OCI-LY7 (cell line): ENCODE data around the gene LRP10. TPM values are rescaled to one million over a fixed set of nuclear protein-coding genes. Genes with fewer than 3 reads are reported as not detected.

ENCODE experiments used
- BruUV-seq: library from RNA; stranded (reverse); fragments of 400-500 nt; replicated peaks from 2 replicates; lab custom pipeline; 2021; lab: Mats Ljungman, UMichigan
- CTCF ChIA-PET: fragments of 300-600 bp; sonication (Branson Sonifier 250); formaldehyde crosslinking; loops from one replicate; lab custom pipeline; 2022; ENCODE audit warnings: antibody characterized with exemption; ENCODE audit not compliant: unreplicated experiment; lab: Charles Lee
- POLR2A ChIA-PET: fragments of 300-600 bp; sonication (Branson Sonifier 250); formaldehyde crosslinking; loops from one replicate; lab custom pipeline; 2022; ENCODE audit warnings: antibody characterized with exemption; lab: Charles Lee
- DNase-seq: peaks from one replicate; pipeline ENCODE4 v3.0.0-alpha.2; 2015; ENCODE audit warnings: low spot score
- H2AFZ ChIP-seq: fragments of 200-600 bp; sonication (generic), shearing (Covaris generic); 2 replicates; pipeline ENCODE4 v1.6.1; 2014; ENCODE audit warnings: mild to moderate bottlenecking, antibody characterized with exemption, low read length, moderate library complexity
- H3K27ac ChIP-seq: fragments of 200-600 bp; sonication (generic); 2 replicates; pipeline ENCODE4 v1.5.1; 2014; ENCODE audit warnings: mixed run types, low read depth, mild to moderate bottlenecking, moderate library complexity, low read length, inconsistent platforms; ENCODE audit not compliant: poor library complexity, severe bottlenecking
- H3K36me3 ChIP-seq: fragments of 200-600 bp; sonication (generic); 2 replicates; pipeline ENCODE4 v1.6.1; 2014; ENCODE audit warnings: mild to moderate bottlenecking, antibody characterized with exemption, low read length, moderate library complexity, mixed read lengths; ENCODE audit not compliant: insufficient read depth
- H3K4me1 ChIP-seq: fragments of 200-600 bp; sonication (generic); 2 replicates; pipeline ENCODE4 v1.5.1; 2014; ENCODE audit warnings: mild to moderate bottlenecking, low read length; ENCODE audit not compliant: insufficient read depth, poor library complexity, severe bottlenecking
- H3K4me2 ChIP-seq: fragments of 200-600 bp; sonication (generic); 2 replicates; pipeline ENCODE4 v1.6.1; 2014; ENCODE audit warnings: mild to moderate bottlenecking, low read length
- H3K4me3 ChIP-seq: fragments of 200-600 bp; sonication (generic); 2 replicates; pipeline ENCODE4 v1.5.1; 2014; ENCODE audit warnings: mild to moderate bottlenecking, low read depth, low read length; ENCODE audit not compliant: poor library complexity, severe bottlenecking
- H3K79me2 ChIP-seq: fragments of 200-600 bp; sonication (generic); 2 replicates; pipeline ENCODE4 v1.6.1; 2016; ENCODE audit warnings: low read depth, mild to moderate bottlenecking, low read length, moderate library complexity, mixed read lengths; ENCODE audit not compliant: insufficient read depth
- H3K9me2 ChIP-seq: fragments of 200-600 bp; sonication (generic); 2 replicates; pipeline ENCODE4 v1.6.1; 2016; ENCODE audit warnings: mild to moderate bottlenecking, low read length, mixed read lengths; ENCODE audit not compliant: insufficient read depth
- H3K9me3 ChIP-seq: fragments of 200-600 bp; sonication (generic); 2 replicates; pipeline ENCODE4 v1.6.1; 2014; ENCODE audit warnings: mild to moderate bottlenecking, mixed run types, low read length, mixed read lengths
- H4K20me1 ChIP-seq: fragments of 200-600 bp; sonication (generic); 2 replicates; pipeline ENCODE4 v1.6.1; 2014; ENCODE audit warnings: mild to moderate bottlenecking, antibody characterized with exemption, low read length, moderate library complexity, mixed read lengths; ENCODE audit not compliant: insufficient read depth
- EZH2phosphoT487 ChIP-seq: fragments of 200-600 bp; sonication (generic); IDR thresholded peaks from 2 replicates; pipeline ENCODE4 v1.6.1; 2018; ENCODE audit warnings: low read depth, borderline replicate concordance, mild to moderate bottlenecking, mixed run types, antibody characterized with exemption, low read length, moderate library complexity, mixed read lengths
- intact Hi-C: fragments of 100-400 bp; cut with micrococcal nuclease; formaldehyde crosslinking; loops from one replicate; pipeline ENCODE4 v1.10.0; 2022; ENCODE audit not compliant: unreplicated experiment
- total RNA-seq, 2 experiments: library from RNA; depleted of rRNA in 1 of 2; stranded (reverse); fragments of >200 nt in 1 of 2; shearing (Covaris generic) in 1 of 2; gene quantifications; 2 replicates each; pipeline ENCODE4 v1.2.3, GENCODE V29; 2014 to 2022
- TF ChIP-seq, protein P1 (sequence below): fragments of 200-600 bp; sonication (generic); conservative IDR thresholded peaks from 2 replicates; pipeline ENCODE4 v1.5.1; 2014; ENCODE audit warnings: mild to moderate bottlenecking, antibody characterized with exemption, low read length, moderate library complexity, mixed read lengths

The LRP10 gene
- total RNA-seq, 2 experiments from 2014 or later, result 25.5 to 55.1 TPM

DNA sequence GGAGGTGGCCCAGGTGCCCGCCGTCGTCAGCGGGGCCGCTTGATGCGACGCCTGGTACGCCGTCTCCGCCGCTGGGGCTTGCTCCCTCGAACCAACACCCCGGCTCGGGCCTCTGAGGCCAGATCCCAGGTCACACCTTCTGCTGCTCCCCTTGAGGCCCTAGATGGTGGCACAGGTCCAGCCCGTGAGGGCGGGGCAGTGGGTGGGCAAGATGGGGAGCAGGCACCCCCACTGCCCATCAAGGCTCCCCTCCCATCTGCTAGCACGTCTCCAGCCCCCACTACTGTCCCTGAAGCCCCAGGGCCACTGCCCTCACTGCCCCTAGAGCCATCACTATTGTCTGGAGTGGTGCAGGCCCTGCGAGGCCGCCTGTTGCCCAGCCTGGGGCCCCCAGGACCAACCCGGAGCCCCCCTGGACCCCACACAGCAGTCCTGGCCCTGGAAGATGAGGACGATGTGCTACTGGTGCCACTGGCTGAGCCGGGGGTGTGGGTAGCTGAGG lies 5.5 kb downstream of the LRP10 start:
- Histone ChIP-seq H3K4me1 (peaks cover 22% of the 10 kb centered on the region), H3K9me3 (no peaks in the 10 kb centered on the region), H3K4me2 (no peak overlapping the region), H3K27ac (no peak overlapping the region), H3K9me2 (no peaks in the 10 kb centered on the region), H2AFZ (no peak overlapping the region), H3K79me2 (peaks cover 19% of the 10 kb centered on the region), H4K20me1 (no peaks in the 10 kb centered on the region), H3K4me3 (no peak overlapping the region), H3K36me3 (peaks cover 69% of the 10 kb centered on the region)
- ChIA-PET CTCF (no interaction called here), POLR2A (no interaction called here)
- intact Hi-C loops, result no loop called here
- TF ChIP-seq, protein P1, sequence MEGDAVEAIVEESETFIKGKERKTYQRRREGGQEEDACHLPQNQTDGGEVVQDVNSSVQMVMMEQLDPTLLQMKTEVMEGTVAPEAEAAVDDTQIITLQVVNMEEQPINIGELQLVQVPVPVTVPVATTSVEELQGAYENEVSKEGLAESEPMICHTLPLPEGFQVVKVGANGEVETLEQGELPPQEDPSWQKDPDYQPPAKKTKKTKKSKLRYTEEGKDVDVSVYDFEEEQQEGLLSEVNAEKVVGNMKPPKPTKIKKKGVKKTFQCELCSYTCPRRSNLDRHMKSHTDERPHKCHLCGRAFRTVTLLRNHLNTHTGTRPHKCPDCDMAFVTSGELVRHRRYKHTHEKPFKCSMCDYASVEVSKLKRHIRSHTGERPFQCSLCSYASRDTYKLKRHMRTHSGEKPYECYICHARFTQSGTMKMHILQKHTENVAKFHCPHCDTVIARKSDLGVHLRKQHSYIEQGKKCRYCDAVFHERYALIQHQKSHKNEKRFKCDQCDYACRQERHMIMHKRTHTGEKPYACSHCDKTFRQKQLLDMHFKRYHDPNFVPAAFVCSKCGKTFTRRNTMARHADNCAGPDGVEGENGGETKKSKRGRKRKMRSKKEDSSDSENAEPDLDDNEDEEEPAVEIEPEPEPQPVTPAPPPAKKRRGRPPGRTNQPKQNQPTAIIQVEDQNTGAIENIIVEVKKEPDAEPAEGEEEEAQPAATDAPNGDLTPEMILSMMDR, result no peak
- TF ChIP-seq EZH2phosphoT487, result no peak
- no peak for DNase-seq
- no TSS peak for BruUV-seq

DNA sequence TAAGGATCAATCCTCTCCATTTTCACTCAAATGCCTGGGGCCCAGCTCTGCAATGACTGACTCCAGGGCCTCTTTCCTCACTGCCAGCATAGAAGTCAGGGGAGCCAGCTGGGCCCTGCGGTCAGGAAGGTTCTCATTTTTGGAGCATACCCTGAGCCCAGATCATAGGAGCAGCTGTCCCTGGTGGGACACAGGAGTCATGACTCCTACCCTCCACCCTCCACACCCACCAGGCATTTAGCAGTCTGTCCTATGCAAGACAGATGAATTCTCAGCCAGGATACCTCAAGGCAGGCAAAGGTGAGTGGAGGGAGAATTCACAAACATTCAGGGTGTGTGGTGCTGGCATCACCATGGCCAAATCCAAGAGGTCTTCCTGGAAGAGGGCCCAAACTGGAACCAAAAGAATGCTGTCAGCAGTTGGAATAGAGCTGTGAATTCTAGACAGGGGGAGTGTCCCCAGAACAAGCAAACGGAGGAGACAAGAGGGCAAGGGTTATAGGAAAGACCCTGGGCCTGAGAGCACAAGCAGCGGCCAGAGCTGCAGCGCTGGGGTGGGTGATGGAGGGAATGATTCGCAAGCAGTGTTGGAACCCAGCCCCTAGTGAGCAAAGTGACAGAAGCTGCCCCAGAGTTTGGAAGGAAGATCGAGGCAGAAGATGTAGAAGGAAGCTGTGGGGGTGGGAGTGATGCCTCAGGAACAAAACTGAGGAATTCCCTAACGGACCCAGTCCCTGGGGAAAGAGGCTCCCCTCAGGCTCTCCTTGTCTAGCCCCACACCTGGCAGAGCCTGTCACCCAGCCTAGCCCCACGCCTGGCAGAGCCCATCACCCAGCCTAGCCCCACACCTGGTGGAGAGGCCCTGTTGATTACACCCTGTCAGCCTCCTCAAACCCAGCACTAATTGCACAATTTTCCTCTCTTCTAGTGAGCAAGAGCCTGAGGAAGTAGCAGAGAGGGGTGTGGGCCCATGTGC lies 7.0 kb downstream of the LRP10 start:
- CTCF ChIA-PET, result no interaction called here
- Histone ChIP-seq H3K4me2 (no peak overlapping the region), H3K4me1 (peaks cover 28% of the 10 kb centered on the region), H3K79me2 (peaks cover 6% of the 10 kb centered on the region; the same call in 1 of the 2 replicates), H3K9me2 (no peaks in the 10 kb centered on the region), H3K4me3 (no peak overlapping the region), H3K27ac (no peak overlapping the region), H4K20me1 (no peaks in the 10 kb centered on the region), H3K36me3 (peaks cover 64% of the 10 kb centered on the region), H3K9me3 (no peaks in the 10 kb centered on the region), H2AFZ (no peak overlapping the region)
- POLR2A ChIA-PET, result no interaction called here
- no peak for DNase-seq
- TF ChIP-seq, protein P1, result no peak
- no peak for TF ChIP-seq EZH2phosphoT487
- intact Hi-C loops, result no loop called here
- no TSS peak for BruUV-seq
